K562 (cell line): ENCODE results near the gene TRMT2A. TPM values are rescaled to one million over a fixed set of nuclear protein-coding genes. Genes with fewer than 3 reads are reported as not detected.

Source experiments
- CREBBP ChIP-seq: IDR thresholded peaks from one replicate; pipeline ENCODE4 v1.6.1; 2012; ENCODE audit warnings: low read depth, mild to moderate bottlenecking, control low read depth, inconsistent platforms, low read length
- CREM ChIP-seq: IDR thresholded peaks from 2 replicates; pipeline ENCODE4 v1.6.1; 2014; ENCODE audit warnings: antibody characterized with exemption, low read depth
- CSDE1 ChIP-seq, 2 experiments: fragments of 450-650 bp; IDR thresholded peaks; 2 replicates each; pipeline ENCODE4 v1.6.1; 2016; ENCODE audit warnings: mild to moderate bottlenecking in 1 of 2
- KLF1 ChIP-seq: fragments of 450-650 bp; IDR thresholded peaks from 2 replicates; pipeline ENCODE4 v1.6.1; 2016; ENCODE audit warnings: missing genetic modification characterization, missing compliant biosample characterization
- MED1 ChIP-seq: sonication (generic); formaldehyde crosslinking; IDR thresholded peaks from 2 replicates; pipeline ENCODE4 v1.8.1; 2023; ENCODE audit warnings: missing genetic modification reagents, borderline replicate concordance
- MEF2A ChIP-seq: IDR thresholded peaks from 2 replicates; pipeline ENCODE4 v1.6.1; 2011; ENCODE audit warnings: low read depth, mild to moderate bottlenecking, low read length, moderate library complexity; ENCODE audit not compliant: control insufficient read depth
- NR2C1 ChIP-seq, 2 experiments: fragments of 450-650 bp; IDR thresholded peaks; 2 replicates each; pipeline ENCODE4 v1.6.1; 2017; ENCODE audit warnings: mild to moderate bottlenecking in 2 of 2, antibody characterized with exemption in 1 of 2, inconsistent platforms in 1 of 2, missing compliant biosample characterization in 1 of 2, missing genetic modification characterization in 1 of 2
- SAP30 ChIP-seq: fragments of 200-600 bp; sonication (generic); IDR thresholded peaks from 2 replicates; pipeline ENCODE4 v1.6.1; 2012; ENCODE audit warnings: borderline replicate concordance, low read depth, mild to moderate bottlenecking, moderate library complexity, low read length, control low read depth, inconsistent platforms; ENCODE audit not compliant: insufficient read depth, poor library complexity, severe bottlenecking
- STAG1 ChIP-seq: sonication (generic); formaldehyde crosslinking; IDR thresholded peaks from 2 replicates; pipeline ENCODE4 v1.5.0; 2020; ENCODE audit warnings: missing genetic modification reagents, borderline replicate concordance
- WHSC1 ChIP-seq: IDR thresholded peaks from one replicate; pipeline ENCODE4 v1.6.1; 2012; ENCODE audit warnings: low read length, control low read depth, inconsistent platforms
- ZKSCAN1 ChIP-seq: fragments of 150-350 bp; IDR thresholded peaks from 2 replicates; pipeline ENCODE4 v1.6.1; 2016; ENCODE audit warnings: low read depth, low read length
- ZNF79 ChIP-seq: fragments of 250-450 bp; sonication (Bioruptor Pico); IDR thresholded peaks from 2 replicates; pipeline ENCODE4 v1.4.0; 2020; ENCODE audit warnings: low read depth, mild to moderate bottlenecking, moderate library complexity
- polyA plus RNA-seq, 8 experiments: library from polyadenylated mRNA; depleted of rRNA in 4 of 8; stranded (reverse) in 5 of 8; unstranded in 3 of 8; fragments of >200 nt; fragmentation: Nextera tagmentation in 2 of 8; fragmentation: Illumina TruSeq in 1 of 8; extraction: Ambion mirVana in 2 of 8; extraction: Trizol in 1 of 8; gene quantifications; 2 replicates each; pipeline versions ENCODE4 v1.2.1 to v1.2.3, GENCODE V29; 2011 to 2014; ENCODE audit warnings: inconsistent platforms in 1 of 8, missing spikeins in 1 of 8
- total RNA-seq, 7 experiments: library from RNA; depleted of rRNA in 6 of 7; stranded (reverse); fragments of >200 nt in 6 of 7; fragmentation: Illumina TruSeq in 2 of 7; extraction: Trizol in 2 of 7; gene quantifications; 2 replicates each; pipeline versions ENCODE4 v1.2.1 to v1.2.3, GENCODE V29; 2011 to 2021; ENCODE audit warnings: low replicate concordance in 1 of 7
- TF ChIP-seq, protein P1 (sequence below): fragments of 250-450 bp; sonication (Bioruptor Pico); IDR thresholded peaks from 2 replicates; pipeline ENCODE4 v1.5.0; 2021; ENCODE audit warnings: mild to moderate bottlenecking, moderate library complexity
- TF ChIP-seq, protein P2 (sequence below): fragments of 250-450 bp; sonication (Bioruptor Pico); IDR thresholded peaks from 2 replicates; pipeline ENCODE4 v1.8.0; 2022; ENCODE audit warnings: inconsistent platforms, mild to moderate bottlenecking, moderate library complexity, borderline replicate concordance
- TF ChIP-seq, protein P3 (sequence below): fragments of 250-450 bp; sonication (Bioruptor Pico); IDR thresholded peaks from 2 replicates; pipeline ENCODE4 v1.9.0; 2021; ENCODE audit warnings: mild to moderate bottlenecking, inconsistent platforms
- TF ChIP-seq, protein P4 (sequence below): sonication (generic); formaldehyde crosslinking; IDR thresholded peaks from 2 replicates; pipeline ENCODE4 v1.8.1; 2023; ENCODE audit warnings: mild to moderate bottlenecking, missing genetic modification reagents
- TF ChIP-seq, protein P5 (sequence below): sonication (generic); formaldehyde crosslinking; IDR thresholded peaks from 2 replicates; pipeline ENCODE4 v1.8.0; 2023; ENCODE audit warnings: mild to moderate bottlenecking, missing genetic modification reagents

TRMT2A gene
- total and polyA plus RNA-seq, 9 of the 15 experiments (the other 6 are each of a cell fraction or from before 2014, with no cell fraction given): 1.6 to 265 (median 140) TPM

DNA sequence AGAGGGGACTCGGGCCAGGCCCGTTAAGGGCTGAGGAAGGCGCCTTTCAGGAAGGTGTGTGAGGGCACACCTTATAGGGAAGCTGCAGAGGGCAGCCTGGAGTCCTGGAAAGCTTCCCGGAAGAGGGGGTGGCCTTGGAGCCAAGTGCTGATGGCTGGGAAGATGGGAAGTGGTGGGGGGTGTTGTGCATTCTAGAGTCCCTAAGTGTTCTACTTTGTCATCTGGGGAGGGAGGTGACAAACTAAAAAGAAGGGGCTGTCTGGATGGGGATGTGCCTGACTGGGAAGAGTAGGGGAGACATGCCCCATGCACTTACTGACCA, 21.4 kb upstream of the TRMT2A start (continued):
- TF ChIP-seq, protein P1, sequence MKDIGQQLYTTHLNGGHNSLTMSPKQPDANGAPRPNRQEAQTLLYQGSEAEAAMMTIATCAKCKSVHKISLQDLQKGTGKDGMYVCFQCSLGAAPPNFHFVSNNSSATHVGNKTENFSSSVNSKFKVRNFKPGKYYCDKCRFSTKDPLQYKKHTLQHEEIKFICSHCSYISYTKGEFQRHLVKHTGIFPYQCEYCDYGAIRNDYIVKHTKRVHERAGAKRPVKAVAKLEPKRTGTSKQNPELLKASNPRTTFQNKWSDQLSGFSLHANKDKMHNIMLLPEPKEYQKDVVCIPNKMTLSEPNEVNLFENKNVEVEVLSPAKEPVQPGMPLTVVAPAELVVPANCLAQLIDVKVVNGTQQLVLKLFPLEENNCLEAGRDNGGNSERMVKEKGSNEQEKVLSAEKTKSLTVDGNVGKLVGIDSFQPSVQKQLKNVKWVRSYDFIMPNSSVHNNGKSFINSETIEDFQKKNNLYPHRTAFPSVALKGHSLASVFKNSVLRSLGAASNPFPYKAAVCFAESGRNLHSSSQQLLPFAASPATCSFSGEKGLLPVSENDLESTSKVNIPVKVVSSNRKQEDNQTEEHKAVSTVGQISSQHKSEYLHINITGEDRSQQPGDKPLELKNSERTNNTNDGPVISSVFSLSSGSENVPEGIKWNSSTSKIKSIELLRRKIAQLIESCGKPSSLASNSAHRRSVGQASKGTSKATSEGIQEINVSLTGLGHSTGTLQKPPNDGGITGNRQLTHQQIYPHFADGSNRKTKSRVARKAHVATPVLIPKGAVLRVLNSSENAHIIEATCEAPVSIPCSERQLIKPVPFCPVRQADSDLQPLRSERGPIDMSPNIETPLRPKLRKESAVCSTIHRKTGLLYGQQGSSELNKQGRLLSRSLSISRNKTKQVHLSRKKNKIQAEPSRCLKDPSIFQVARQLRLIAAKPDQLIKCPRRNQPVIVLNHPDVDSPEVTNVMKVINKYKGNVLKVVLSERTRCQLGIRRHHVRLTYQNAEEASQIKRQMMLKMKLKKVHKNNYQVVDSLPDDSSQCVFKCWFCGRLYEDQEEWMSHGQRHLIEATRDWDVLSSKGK (CRISPR knock-in tag): no peak
- TF ChIP-seq KLF1 (tag) (no peak), MEF2A (no peak), CREBBP (no peak), SAP30 (no peak), WHSC1 (peak; percentile 8), MED1 (no peak), ZKSCAN1 (no peak), ZNF79 (CRISPR knock-in tag) (no peak), CREM (no peak), CSDE1 (IDR thresholded peaks at IDR 0.05) (no peak), NR2C1 (IDR thresholded peaks at IDR 0.05) (no peak), NR2C1 (tag; IDR thresholded peaks at IDR 0.05) (no peak), STAG1 (CRISPR knock-in tag) (no peak)
- TF ChIP-seq, protein P2, sequence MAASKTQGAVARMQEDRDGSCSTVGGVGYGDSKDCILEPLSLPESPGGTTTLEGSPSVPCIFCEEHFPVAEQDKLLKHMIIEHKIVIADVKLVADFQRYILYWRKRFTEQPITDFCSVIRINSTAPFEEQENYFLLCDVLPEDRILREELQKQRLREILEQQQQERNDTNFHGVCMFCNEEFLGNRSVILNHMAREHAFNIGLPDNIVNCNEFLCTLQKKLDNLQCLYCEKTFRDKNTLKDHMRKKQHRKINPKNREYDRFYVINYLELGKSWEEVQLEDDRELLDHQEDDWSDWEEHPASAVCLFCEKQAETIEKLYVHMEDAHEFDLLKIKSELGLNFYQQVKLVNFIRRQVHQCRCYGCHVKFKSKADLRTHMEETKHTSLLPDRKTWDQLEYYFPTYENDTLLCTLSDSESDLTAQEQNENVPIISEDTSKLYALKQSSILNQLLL (CRISPR knock-in tag): no peak
- TF ChIP-seq, protein P3, sequence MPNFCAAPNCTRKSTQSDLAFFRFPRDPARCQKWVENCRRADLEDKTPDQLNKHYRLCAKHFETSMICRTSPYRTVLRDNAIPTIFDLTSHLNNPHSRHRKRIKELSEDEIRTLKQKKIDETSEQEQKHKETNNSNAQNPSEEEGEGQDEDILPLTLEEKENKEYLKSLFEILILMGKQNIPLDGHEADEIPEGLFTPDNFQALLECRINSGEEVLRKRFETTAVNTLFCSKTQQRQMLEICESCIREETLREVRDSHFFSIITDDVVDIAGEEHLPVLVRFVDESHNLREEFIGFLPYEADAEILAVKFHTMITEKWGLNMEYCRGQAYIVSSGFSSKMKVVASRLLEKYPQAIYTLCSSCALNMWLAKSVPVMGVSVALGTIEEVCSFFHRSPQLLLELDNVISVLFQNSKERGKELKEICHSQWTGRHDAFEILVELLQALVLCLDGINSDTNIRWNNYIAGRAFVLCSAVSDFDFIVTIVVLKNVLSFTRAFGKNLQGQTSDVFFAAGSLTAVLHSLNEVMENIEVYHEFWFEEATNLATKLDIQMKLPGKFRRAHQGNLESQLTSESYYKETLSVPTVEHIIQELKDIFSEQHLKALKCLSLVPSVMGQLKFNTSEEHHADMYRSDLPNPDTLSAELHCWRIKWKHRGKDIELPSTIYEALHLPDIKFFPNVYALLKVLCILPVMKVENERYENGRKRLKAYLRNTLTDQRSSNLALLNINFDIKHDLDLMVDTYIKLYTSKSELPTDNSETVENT (CRISPR knock-in tag): no peak
- TF ChIP-seq, protein P4, sequence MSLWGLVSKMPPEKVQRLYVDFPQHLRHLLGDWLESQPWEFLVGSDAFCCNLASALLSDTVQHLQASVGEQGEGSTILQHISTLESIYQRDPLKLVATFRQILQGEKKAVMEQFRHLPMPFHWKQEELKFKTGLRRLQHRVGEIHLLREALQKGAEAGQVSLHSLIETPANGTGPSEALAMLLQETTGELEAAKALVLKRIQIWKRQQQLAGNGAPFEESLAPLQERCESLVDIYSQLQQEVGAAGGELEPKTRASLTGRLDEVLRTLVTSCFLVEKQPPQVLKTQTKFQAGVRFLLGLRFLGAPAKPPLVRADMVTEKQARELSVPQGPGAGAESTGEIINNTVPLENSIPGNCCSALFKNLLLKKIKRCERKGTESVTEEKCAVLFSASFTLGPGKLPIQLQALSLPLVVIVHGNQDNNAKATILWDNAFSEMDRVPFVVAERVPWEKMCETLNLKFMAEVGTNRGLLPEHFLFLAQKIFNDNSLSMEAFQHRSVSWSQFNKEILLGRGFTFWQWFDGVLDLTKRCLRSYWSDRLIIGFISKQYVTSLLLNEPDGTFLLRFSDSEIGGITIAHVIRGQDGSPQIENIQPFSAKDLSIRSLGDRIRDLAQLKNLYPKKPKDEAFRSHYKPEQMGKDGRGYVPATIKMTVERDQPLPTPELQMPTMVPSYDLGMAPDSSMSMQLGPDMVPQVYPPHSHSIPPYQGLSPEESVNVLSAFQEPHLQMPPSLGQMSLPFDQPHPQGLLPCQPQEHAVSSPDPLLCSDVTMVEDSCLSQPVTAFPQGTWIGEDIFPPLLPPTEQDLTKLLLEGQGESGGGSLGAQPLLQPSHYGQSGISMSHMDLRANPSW (CRISPR knock-in tag): no peak; the same call in 1 of the 2 replicates
- TF ChIP-seq, protein P5, sequence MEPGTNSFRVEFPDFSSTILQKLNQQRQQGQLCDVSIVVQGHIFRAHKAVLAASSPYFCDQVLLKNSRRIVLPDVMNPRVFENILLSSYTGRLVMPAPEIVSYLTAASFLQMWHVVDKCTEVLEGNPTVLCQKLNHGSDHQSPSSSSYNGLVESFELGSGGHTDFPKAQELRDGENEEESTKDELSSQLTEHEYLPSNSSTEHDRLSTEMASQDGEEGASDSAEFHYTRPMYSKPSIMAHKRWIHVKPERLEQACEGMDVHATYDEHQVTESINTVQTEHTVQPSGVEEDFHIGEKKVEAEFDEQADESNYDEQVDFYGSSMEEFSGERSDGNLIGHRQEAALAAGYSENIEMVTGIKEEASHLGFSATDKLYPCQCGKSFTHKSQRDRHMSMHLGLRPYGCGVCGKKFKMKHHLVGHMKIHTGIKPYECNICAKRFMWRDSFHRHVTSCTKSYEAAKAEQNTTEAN (CRISPR knock-in tag): no peak
